ENCODE results near the gene EIF2B1.
A peak's percentile ranks its signal among the peaks of the same experiment; 100 is the strongest.

Gene EIF2B1

DNA sequence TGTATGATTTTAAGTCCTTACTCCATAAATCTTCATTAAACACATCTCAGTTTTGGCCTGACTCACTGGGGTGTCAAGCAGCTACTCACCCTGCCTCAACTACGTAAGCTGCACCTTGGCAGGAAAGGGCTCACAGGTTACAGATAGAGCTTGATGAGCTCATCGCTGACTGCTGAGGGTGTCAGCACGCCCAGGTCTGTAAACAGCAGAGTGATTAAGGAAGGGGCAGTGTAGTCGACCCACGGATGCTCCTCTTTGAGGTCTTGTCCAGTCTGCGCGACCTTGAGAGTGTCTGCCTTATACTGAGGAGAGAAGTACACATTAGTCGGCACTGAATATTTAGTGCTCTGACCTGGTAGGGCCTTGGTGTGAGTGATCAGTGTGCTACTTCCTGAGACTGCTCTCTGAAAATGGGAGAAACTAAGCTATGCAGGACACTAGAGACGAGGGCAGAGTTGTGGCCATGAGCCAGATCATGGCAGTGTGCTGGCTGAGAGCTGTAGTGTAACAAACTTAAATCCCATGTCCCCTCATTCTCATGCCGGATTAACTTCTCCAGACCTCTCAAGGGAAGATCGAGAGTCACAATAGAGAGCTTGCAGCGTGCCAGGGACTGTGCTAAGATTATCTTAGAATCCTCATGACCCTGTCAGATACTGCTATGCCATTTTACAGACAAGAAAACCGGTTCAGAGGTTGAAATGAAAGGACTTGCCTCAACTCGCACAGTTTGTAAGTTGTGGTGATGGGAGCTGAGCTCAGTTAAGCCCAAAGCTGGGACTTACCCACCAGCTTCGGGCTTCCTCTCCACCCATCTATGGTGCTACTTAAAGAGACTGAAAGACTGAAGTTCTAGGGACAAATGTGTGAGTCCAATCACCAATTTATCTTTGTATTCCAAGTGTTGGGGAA is 11.6 kb downstream of the EIF2B1 start:
- peak; percentile 8; the same call in 1 of the 3 replicates for ATAC-seq
- no peak for TF ChIP-seq ZNF8 (CRISPR knock-in tag; IDR thresholded peaks at IDR 0.05)
- no peak for TF ChIP-seq BACH2 (CRISPR knock-in tag; IDR thresholded peaks at IDR 0.05; ENCODE audit: borderline replicate concordance)
- no peak for TF ChIP-seq ESRRG (CRISPR knock-in tag; IDR thresholded peaks at IDR 0.05)
- no peak for TF ChIP-seq CSDC2 (CRISPR knock-in tag; IDR thresholded peaks at IDR 0.05)
- no peak for TF ChIP-seq ZFP30 (CRISPR knock-in tag; IDR thresholded peaks at IDR 0.05)
- TF ChIP-seq ZNF70 (CRISPR knock-in tag; IDR thresholded peaks at IDR 0.05): no peak
- TF ChIP-seq ZC3H10 (CRISPR knock-in tag; IDR thresholded peaks at IDR 0.05): no peak
- no peak for TF ChIP-seq ZFP3 (CRISPR knock-in tag; IDR thresholded peaks at IDR 0.05)
- TF ChIP-seq, protein P1, sequence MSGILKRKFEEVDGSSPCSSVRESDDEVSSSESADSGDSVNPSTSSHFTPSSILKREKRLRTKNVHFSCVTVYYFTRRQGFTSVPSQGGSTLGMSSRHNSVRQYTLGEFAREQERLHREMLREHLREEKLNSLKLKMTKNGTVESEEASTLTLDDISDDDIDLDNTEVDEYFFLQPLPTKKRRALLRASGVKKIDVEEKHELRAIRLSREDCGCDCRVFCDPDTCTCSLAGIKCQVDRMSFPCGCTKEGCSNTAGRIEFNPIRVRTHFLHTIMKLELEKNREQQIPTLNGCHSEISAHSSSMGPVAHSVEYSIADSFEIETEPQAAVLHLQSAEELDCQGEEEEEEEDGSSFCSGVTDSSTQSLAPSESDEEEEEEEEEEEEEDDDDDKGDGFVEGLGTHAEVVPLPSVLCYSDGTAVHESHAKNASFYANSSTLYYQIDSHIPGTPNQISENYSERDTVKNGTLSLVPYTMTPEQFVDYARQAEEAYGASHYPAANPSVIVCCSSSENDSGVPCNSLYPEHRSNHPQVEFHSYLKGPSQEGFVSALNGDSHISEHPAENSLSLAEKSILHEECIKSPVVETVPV (CRISPR knock-in tag; IDR thresholded peaks at IDR 0.05): no peak
- no peak for TF ChIP-seq TOX (CRISPR knock-in tag; IDR thresholded peaks at IDR 0.05; ENCODE audit: borderline replicate concordance)
- no peak for TF ChIP-seq OSR1 (CRISPR knock-in tag; IDR thresholded peaks at IDR 0.05)
- no peak for TF ChIP-seq GLIS3 (CRISPR knock-in tag; IDR thresholded peaks at IDR 0.05)
- no peak for TF ChIP-seq PATZ1 (CRISPR knock-in tag; IDR thresholded peaks at IDR 0.05; ENCODE audit: borderline replicate concordance)
- TF ChIP-seq SNAI2 (CRISPR knock-in tag; IDR thresholded peaks at IDR 0.05): no peak
- TF ChIP-seq RARB (CRISPR knock-in tag; IDR thresholded peaks at IDR 0.05): no peak

DNA sequence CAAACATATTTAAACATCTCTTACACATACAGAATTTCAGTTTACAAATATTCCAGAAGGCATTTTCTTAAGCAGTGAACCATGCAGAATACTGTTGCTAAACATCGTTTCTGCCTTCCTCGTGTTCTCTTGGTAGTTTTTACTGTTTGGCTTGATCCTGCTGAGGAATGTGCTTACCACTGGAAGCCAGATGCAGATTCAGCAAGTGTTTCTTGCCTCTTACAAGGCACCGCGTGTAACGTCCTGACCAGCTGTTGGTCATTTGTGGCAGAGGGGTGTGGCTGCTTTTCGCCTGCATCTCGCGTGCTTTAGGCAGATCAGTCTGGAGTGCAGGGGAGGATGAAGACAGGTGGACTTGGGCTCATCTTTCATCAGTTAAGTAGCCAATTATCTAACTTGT is 12.4 kb downstream of the EIF2B1 start:
- no peak for TF ChIP-seq BACH2 (CRISPR knock-in tag; IDR thresholded peaks at IDR 0.05; ENCODE audit: borderline replicate concordance)
- ATAC-seq: no peak

DNA sequence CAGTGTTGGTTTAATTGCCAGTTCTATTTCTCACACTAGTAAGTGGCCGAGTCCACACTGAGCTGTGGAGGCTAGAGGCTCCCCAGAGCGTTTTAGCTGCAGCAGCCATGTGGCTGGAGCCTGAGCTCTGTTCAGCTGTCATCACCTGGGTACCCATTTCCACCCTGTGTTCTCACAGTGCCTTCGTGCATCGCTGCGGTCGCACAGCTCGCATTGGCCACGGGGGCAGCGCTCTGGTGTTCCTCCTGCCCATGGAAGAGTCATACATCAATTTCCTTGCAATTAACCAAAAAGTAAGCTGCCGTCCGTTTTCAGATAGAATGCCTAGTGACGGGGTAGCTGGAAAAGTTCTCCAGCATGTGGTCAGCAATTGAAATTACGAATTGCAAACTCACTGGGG is 15.9 kb downstream of the EIF2B1 start:
- ATAC-seq: no peak
- no peak for TF ChIP-seq BACH2 (CRISPR knock-in tag; IDR thresholded peaks at IDR 0.05; ENCODE audit: borderline replicate concordance)
- TF ChIP-seq PATZ1 (CRISPR knock-in tag; IDR thresholded peaks at IDR 0.05; ENCODE audit: borderline replicate concordance): no peak
- TF ChIP-seq ZNF70 (CRISPR knock-in tag; IDR thresholded peaks at IDR 0.05): no peak
- TF ChIP-seq TSHZ2 (CRISPR knock-in tag; IDR thresholded peaks at IDR 0.05): no peak
- TF ChIP-seq, protein P2, sequence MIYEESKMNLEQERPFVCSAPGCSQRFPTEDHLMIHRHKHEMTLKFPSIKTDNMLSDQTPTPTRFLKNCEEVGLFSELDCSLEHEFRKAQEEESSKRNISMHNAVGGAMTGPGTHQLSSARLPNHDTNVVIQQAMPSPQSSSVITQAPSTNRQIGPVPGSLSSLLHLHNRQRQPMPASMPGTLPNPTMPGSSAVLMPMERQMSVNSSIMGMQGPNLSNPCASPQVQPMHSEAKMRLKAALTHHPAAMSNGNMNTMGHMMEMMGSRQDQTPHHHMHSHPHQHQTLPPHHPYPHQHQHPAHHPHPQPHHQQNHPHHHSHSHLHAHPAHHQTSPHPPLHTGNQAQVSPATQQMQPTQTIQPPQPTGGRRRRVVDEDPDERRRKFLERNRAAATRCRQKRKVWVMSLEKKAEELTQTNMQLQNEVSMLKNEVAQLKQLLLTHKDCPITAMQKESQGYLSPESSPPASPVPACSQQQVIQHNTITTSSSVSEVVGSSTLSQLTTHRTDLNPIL (CRISPR knock-in tag; IDR thresholded peaks at IDR 0.05; ENCODE audit: low read depth): no peak
- no peak for TF ChIP-seq RARB (CRISPR knock-in tag; IDR thresholded peaks at IDR 0.05)
- TF ChIP-seq OSR1 (CRISPR knock-in tag; IDR thresholded peaks at IDR 0.05): no peak
- TF ChIP-seq TOX (CRISPR knock-in tag; IDR thresholded peaks at IDR 0.05; ENCODE audit: borderline replicate concordance): no peak
- TF ChIP-seq GLIS3 (CRISPR knock-in tag; IDR thresholded peaks at IDR 0.05): no peak

DNA sequence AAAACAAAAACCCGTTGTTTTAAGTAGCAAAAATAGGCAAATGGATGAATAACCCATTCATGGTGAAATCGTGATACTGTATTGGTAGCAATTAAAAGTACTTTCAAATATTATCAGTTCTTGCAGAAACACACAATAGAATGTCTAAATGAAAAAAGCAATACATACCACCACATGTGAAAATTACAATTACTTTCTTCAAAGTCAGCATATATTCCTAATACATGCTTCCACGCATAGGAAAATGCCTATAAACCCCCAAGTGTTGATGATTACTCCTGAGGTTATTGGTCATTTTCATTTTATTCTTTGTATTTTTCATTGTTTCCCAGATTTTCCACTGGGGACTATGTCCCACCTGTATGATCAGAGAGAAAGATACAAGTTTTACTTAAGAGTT is 16.3 kb downstream of the EIF2B1 start:
- ATAC-seq: no peak
- TF ChIP-seq CSDC2 (CRISPR knock-in tag; IDR thresholded peaks at IDR 0.05): no peak
- TF ChIP-seq, protein P3, sequence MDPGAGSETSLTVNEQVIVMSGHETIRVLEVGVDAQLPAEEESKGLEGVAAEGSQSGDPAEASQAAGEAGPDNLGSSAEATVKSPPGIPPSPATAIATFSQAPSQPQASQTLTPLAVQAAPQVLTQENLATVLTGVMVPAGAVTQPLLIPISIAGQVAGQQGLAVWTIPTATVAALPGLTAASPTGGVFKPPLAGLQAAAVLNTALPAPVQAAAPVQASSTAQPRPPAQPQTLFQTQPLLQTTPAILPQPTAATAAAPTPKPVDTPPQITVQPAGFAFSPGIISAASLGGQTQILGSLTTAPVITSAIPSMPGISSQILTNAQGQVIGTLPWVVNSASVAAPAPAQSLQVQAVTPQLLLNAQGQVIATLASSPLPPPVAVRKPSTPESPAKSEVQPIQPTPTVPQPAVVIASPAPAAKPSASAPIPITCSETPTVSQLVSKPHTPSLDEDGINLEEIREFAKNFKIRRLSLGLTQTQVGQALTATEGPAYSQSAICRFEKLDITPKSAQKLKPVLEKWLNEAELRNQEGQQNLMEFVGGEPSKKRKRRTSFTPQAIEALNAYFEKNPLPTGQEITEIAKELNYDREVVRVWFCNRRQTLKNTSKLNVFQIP (CRISPR knock-in tag; IDR thresholded peaks at IDR 0.05; ENCODE audit: borderline replicate concordance, low read depth): no peak
- no peak for TF ChIP-seq ZFP3 (CRISPR knock-in tag; IDR thresholded peaks at IDR 0.05)
- TF ChIP-seq OSR1 (CRISPR knock-in tag; IDR thresholded peaks at IDR 0.05): no peak
- TF ChIP-seq TCF4 (CRISPR knock-in tag; IDR thresholded peaks at IDR 0.05; ENCODE audit: borderline replicate concordance): no peak
- TF ChIP-seq SNAI2 (CRISPR knock-in tag; IDR thresholded peaks at IDR 0.05): no peak
- TF ChIP-seq GLIS3 (CRISPR knock-in tag; IDR thresholded peaks at IDR 0.05): no peak
- TF ChIP-seq TSHZ2 (CRISPR knock-in tag; IDR thresholded peaks at IDR 0.05): no peak
- no peak for TF ChIP-seq ESRRG (CRISPR knock-in tag; IDR thresholded peaks at IDR 0.05)
- no peak for TF ChIP-seq ZNF565 (CRISPR knock-in tag; conservative IDR thresholded peaks at IDR 0.05; ENCODE audit: low read depth)
